Spleen (tissue), 11 donors: ENCODE measurements around the gene PTPN3. TPM values are rescaled to one million over a fixed set of nuclear protein-coding genes. Genes with fewer than 3 reads are reported as not detected.
A peak's percentile ranks its signal among the peaks of the same experiment; 100 is the strongest.

Experiments used
- DNase-seq: peaks from one replicate; pipeline ENCODE4 v3.0.0-alpha.2; 2020
- H3K27ac ChIP-seq, 8 donors: fragments of 200-600 bp; sonication (generic) in 7 of 8; 1 replicate in 4 of 8; 2 replicates in 4 of 8; pipeline versions ENCODE4 v1.5.0 to v1.8.0; 2016 to 2021; ENCODE audit warnings: inconsistent platforms in 4 of 8, mild to moderate bottlenecking in 4 of 8, moderate library complexity in 1 of 8
- H3K27me3 ChIP-seq, 7 donors: fragments of 200-600 bp; sonication (generic) in 6 of 7; replicated peaks in 1 of 7; 1 replicate in 4 of 7; 2 replicates in 3 of 7; pipeline versions ENCODE4 v1.5.0 to v1.8.0; 2016 to 2021; ENCODE audit warnings: inconsistent platforms in 3 of 7, mild to moderate bottlenecking in 1 of 7
- H3K36me3 ChIP-seq, 6 donors: fragments of 200-600 bp; sonication (generic) in 5 of 6; 1 replicate in 4 of 6; 2 replicates in 2 of 6; pipeline versions ENCODE4 v1.5.0 to v1.8.0; 2016 to 2021; ENCODE audit warnings: inconsistent platforms in 2 of 6
- H3K4me1 ChIP-seq, 6 donors: fragments of 200-600 bp; sonication (generic) in 5 of 6; 1 replicate in 3 of 6; 2 replicates in 3 of 6; pipeline versions ENCODE4 v1.5.0 to v1.8.0; 2016 to 2021; ENCODE audit warnings: inconsistent platforms in 3 of 6
- H3K4me3 ChIP-seq, 8 donors: fragments of 200-600 bp; sonication (generic) in 7 of 8; 1 replicate in 4 of 8; 2 replicates in 4 of 8; pipeline versions ENCODE4 v1.5.0 to v1.8.0; 2016 to 2021; ENCODE audit warnings: inconsistent platforms in 4 of 8, mild to moderate bottlenecking in 4 of 8, moderate library complexity in 2 of 8
- H3K9me3 ChIP-seq, 8 donors: fragments of 200-600 bp; sonication (generic) in 7 of 8; 1 replicate in 4 of 8; 2 replicates in 4 of 8; pipeline versions ENCODE4 v1.5.0 to v1.8.0; 2016 to 2021; ENCODE audit warnings: inconsistent platforms in 4 of 8
- CTCF ChIP-seq, 11 experiments: fragments of 200-600 bp in 7 of 11; fragments of 450-650 bp in 4 of 11; sonication (generic) in 4 of 11; IDR thresholded peaks in 8 of 11; conservative IDR thresholded peaks in 3 of 11; 1 replicate in 7 of 11; 2 replicates in 4 of 11; pipeline versions ENCODE4 v1.4.0 to v1.8.0; 2016 to 2021; ENCODE audit warnings: antibody characterized with exemption in 11 of 11, inconsistent platforms in 4 of 11, mild to moderate bottlenecking in 1 of 11
- POLR2A ChIP-seq, 3 donors: fragments of 450-650 bp; IDR thresholded peaks; one replicate each; pipeline ENCODE4 v1.5.1; 2017; ENCODE audit warnings: antibody characterized with exemption in 3 of 3, mild to moderate bottlenecking in 1 of 3
- POLR2AphosphoS5 ChIP-seq, 3 donors: sonication (generic); formaldehyde crosslinking; IDR thresholded peaks; one replicate each; pipeline ENCODE4 v1.5.1; 2017; ENCODE audit warnings: antibody characterized with exemption in 3 of 3
- WGBS, 5 donors: extraction: QIAGEN DNeasy Blood & Tissue Kit in 3 of 5; methylation state at CpG; one replicate each; pipeline versions ENCODE4 v1.1.5 to v1.1.7; 2013 to 2018; 5-methylcytosine and 5-hydroxymethylcytosine counted together
- intact Hi-C: fragments of 100-400 bp; cut with DNase I; formaldehyde crosslinking; loops from one replicate; pipeline ENCODE4 v1.15.0; 2023; ENCODE audit warnings: low total_unique reads
- polyA plus RNA-seq, 3 donors: library from polyadenylated mRNA; stranded (reverse); fragments of 200-250 nt; gene quantifications; one replicate each; pipeline ENCODE4 v1.2.1, GENCODE V29; 2013
- total RNA-seq, 7 donors: library from RNA; depleted of rRNA in 3 of 7; stranded (reverse); fragments of >200 nt in 3 of 7; fragmentation: NEBNext Ultra II Directional in 4 of 7; extraction: Animal tissue kit (Norgen Biotek cat#: 25700) in 4 of 7; gene quantifications; one replicate each; pipeline versions ENCODE4 v1.1.0 to v1.2.1, GENCODE V29; 2016 to 2021
- donor health status: healthy with polysubstance abuse.
- donor health status: DM: no; HTN: no; CAD: no; lungs with moderate emphysema.
- donor health status: DM: no; HTN: no; CAD: no.
- donor health status: Bipolar disorder and iron deficiency.
- donor health status: healthy.
- donor health status: DM: no; HTN: no; CAD: no.
- donor health status: DM: yes; HTN: yes; CAD: no.

PTPN3 gene
- total and polyA plus RNA-seq, 10 donors = 0.20 to 1.7 (median 0.48) TPM

DNA sequence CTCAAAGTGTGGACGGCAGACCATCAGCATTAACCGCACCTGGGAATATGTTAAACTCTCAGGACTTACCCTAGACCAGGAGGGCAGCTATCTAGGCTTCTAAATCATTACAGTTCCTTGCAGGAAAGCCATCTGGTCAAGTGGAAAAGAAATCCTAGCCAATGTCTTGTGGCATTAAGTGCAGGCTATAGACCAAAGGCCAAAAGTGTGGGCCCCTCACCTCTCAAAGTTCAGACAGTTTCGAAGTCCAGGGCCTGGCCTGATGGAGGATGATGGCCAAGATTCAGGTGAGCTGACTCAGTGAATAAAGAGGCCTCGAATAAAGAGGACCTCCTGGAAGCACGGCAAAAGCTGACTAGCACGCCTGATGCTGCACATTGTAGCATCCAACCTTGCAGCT, 24.0 kb upstream of the PTPN3 start:
- Histone ChIP-seq H3K36me3 (no peaks in the 10 kb centered on the region), H3K9me3 (no peaks in the 10 kb centered on the region), H3K4me1 (no peaks in the 10 kb centered on the region), H3K27me3 (peaks cover 0 to 4% (median 0%) of the 10 kb centered on the region in 7 donors), H3K4me3 (no peak overlapping the region), H3K27ac (no peak overlapping the region)
- no peak for TF ChIP-seq CTCF (IDR thresholded peaks at IDR 0.05 in 8 of 11, conservative IDR thresholded peaks at IDR 0.05 in 3 of 11)
- no peak for TF ChIP-seq POLR2A (IDR thresholded peaks at IDR 0.05)
- no peak for TF ChIP-seq POLR2AphosphoS5 (IDR thresholded peaks at IDR 0.05)
- 82 to 89% (median 84%) methylated on average over 6 of the region's 6 CpGs for WGBS, 5 donors
- intact Hi-C loops = no loop called here
- no peak for DNase-seq

DNA sequence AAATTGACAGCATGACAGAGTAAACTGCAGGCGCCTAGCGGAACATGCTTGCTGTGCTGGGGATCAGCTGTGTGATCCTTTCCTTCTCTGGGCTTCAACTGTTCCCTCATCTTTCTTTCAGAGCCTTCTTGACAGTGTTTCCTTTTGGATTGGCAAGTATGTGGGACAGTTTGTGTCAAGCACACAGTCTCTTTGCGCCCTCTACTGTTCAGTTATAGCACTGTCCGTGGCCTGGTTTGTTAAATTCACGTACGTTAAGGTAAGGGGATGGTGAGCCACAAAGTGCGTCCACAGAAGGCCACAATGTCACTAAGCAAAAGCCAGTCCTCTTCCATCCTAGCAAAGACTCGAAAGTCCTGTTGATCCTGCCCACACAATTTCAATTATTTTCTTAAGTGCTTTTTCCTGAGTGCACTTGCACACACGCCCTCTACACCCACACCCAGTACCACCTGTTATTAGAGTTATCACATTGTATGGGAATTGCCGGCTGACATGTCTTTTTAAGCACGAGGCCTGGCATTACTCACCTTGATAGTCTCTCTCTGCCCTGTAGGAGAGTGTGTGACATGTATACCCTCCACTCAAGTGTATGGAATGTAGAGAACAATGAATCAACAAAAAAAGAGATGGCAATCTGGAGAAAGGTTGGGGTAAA, 22.5 kb upstream of the PTPN3 start:
- WGBS, 5 donors = 15 to 23% (median 21%) methylated on average over 11 of the region's 11 CpGs

DNA sequence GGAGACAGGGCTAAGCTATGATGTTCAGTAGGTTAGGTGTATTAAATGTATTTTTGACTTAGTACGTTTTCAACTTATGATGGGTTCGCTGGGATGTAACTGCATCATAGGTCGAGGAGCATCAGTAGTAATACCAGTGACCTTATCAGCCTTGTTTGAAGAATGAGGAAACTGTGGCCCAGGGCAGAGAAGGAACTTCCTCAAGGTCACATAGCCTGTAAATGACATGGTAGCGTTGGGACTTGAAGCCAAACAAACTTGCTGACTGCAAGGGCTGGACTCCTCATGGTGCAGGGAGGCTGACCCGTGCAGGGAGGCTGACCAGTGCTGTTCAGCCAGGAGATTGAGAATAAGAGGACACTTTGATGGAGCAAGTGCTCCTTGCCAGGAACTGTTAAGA, 21.3 kb upstream of the PTPN3 start:
- no peak for DNase-seq
- 47 to 56% (median 52%) methylated on average over 5 of the region's 5 CpGs for WGBS, 5 donors
- TF ChIP-seq CTCF (IDR thresholded peaks at IDR 0.05 in 8 of 11, conservative IDR thresholded peaks at IDR 0.05 in 3 of 11) = no peak
- TF ChIP-seq POLR2AphosphoS5 (IDR thresholded peaks at IDR 0.05) = no peak
- TF ChIP-seq POLR2A (IDR thresholded peaks at IDR 0.05) = no peak
- Histone ChIP-seq H3K36me3 (no peaks in the 10 kb centered on the region), H3K4me1 (no peaks in the 10 kb centered on the region), H3K27me3 (peaks cover 0 to 14% (median 0%) of the 10 kb centered on the region in 7 donors), H3K4me3 (no peak overlapping the region), H3K9me3 (no peaks in the 10 kb centered on the region), H3K27ac (no peak overlapping the region)
- intact Hi-C loops = no loop called here

More for the DNA sequence above, 22.5 kb upstream of the PTPN3 start:
- TF ChIP-seq CTCF (IDR thresholded peaks at IDR 0.05 in 8 of 11, conservative IDR thresholded peaks at IDR 0.05 in 3 of 11) (peak in 9 of 11 experiments; percentile 30 to 74 (median 66)), POLR2AphosphoS5 (IDR thresholded peaks at IDR 0.05) (no peak)
- H3K27me3 ChIP-seq = peaks cover 0 to 11% (median 0%) of the 10 kb centered on the region in 7 donors
- H3K4me1 ChIP-seq = no peaks in the 10 kb centered on the region
- H3K27ac ChIP-seq = no peak overlapping the region
- no peak for DNase-seq
- no peaks in the 10 kb centered on the region for H3K9me3 ChIP-seq
- intact Hi-C loops = no loop called here
- no peaks in the 10 kb centered on the region for H3K36me3 ChIP-seq
- no peak overlapping the region for H3K4me3 ChIP-seq

GRCh38 chr9:109518621-109519335, 20.7 kb upstream of the PTPN3 start:
- intact Hi-C loops = no loop called here

More at GRCh38 chr9:109518621-109519335, 20.7 kb upstream of the PTPN3 start:
- no peaks in the 10 kb centered on the region for H3K4me1 ChIP-seq
- 79 to 90% (median 81%) methylated on average over 4 of the region's 4 CpGs for WGBS, 5 donors
- H3K4me3 ChIP-seq = no peak overlapping the region
- H3K27me3 ChIP-seq = peaks cover 0 to 14% (median 0%) of the 10 kb centered on the region in 7 donors
- H3K27ac ChIP-seq = no peak overlapping the region
- no peak for DNase-seq
- TF ChIP-seq POLR2AphosphoS5 (IDR thresholded peaks at IDR 0.05) = no peak
- no peak for TF ChIP-seq POLR2A (IDR thresholded peaks at IDR 0.05)
- TF ChIP-seq CTCF (IDR thresholded peaks at IDR 0.05 in 8 of 11, conservative IDR thresholded peaks at IDR 0.05 in 3 of 11) = no peak
- no peaks in the 10 kb centered on the region for H3K9me3 ChIP-seq
- H3K36me3 ChIP-seq = no peaks in the 10 kb centered on the region
